ENCODE data around the gene CHL1. TPM values are rescaled to one million over a fixed set of nuclear protein-coding genes. Genes with fewer than 3 reads are reported as not detected.

CHL1 gene
- total RNA-seq, 1 donor from 2014 or later = 0.53 TPM

DNA sequence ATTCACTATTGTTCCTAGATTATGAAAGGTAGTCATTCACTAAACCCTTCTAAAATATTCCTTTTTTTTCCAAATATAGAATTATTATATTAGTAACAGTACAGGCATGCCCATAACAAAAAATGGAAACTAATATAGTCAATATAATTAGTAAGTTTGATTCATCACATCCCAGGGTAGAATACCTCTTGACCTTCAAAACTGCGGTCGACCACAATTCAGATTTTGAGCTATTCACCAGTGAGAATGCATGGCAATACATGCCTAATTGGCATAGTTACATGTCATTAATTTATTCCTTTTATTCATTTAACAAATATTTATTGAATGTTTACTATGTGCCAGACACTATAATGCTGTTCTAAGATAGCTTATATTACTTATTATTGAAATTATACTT, 98.0 kb downstream of the CHL1 start:
- no peak for DNase-seq (ENCODE audit: low spot score in 2 of 2)
- Histone ChIP-seq H3K4me3 (no peak overlapping the region), H3K4me1 (no peaks in the 10 kb centered on the region)

DNA sequence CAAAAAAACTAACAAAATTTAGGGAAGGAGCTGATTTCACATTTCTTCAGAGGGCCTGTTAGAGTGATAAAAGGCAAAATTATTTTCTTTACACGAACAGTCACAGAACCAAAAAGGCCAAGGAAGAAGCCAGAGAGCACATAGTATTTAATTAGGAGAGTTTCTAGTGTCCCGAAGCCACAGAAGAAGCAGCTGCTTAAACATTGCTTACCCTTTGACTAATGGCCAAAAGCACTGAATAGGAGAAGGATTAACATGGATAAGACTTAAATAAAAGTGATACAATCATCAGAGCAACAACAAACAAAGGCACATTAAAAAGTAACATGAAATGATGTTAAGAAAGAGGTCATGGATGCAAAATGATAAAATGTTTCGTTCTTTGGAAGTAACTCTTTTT, 98.6 kb downstream of the CHL1 start:
- Histone ChIP-seq H3K4me3 (no peak overlapping the region), H3K27me3 (no peaks in the 10 kb centered on the region), H3K27ac (no peak overlapping the region), H3K36me3 (no peaks in the 10 kb centered on the region), H3K4me1 (no peaks in the 10 kb centered on the region), H3K9me3 (no peaks in the 10 kb centered on the region)
- DNase-seq (ENCODE audit: low spot score in 2 of 2) = no peak
- intact Hi-C loops (cut with DNase I) = no loop called here
- TF ChIP-seq CTCF (IDR thresholded peaks at IDR 0.05) = no peak

More for the DNA sequence above, 98.0 kb downstream of the CHL1 start:
- H3K9me3 ChIP-seq = no peaks in the 10 kb centered on the region
- no peak for TF ChIP-seq CTCF (IDR thresholded peaks at IDR 0.05)
- intact Hi-C loops (cut with DNase I) = no loop called here
- no peaks in the 10 kb centered on the region for H3K36me3 ChIP-seq
- no peaks in the 10 kb centered on the region for H3K27me3 ChIP-seq
- no peak overlapping the region for H3K27ac ChIP-seq

DNA sequence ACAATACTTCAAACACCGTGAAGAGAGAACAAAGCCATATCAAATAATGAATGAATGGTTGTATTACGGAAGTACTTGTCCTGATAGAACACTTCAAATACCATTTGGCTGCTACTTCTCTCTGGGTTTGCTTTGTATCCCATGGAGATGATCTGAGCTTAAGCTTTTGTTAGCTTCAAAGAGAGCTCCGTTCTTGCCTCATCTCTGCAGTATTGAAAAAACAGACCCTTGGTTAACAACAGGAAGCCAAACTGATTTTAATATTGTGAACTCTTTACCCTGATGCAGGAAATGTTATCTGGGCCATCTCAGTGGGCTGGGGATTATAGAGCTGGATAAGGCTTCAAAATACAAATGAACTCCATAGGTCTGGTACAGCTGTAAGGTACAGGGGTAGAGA, 101.0 kb downstream of the CHL1 start:
- no peaks in the 10 kb centered on the region for H3K36me3 ChIP-seq
- no peaks in the 10 kb centered on the region for H3K4me1 ChIP-seq
- H3K27ac ChIP-seq = no peak overlapping the region
- no peaks in the 10 kb centered on the region for H3K27me3 ChIP-seq
- H3K9me3 ChIP-seq = no peaks in the 10 kb centered on the region
- no peak overlapping the region for H3K4me3 ChIP-seq
- no peak for TF ChIP-seq CTCF (IDR thresholded peaks at IDR 0.05)
- no peak for DNase-seq (ENCODE audit: low spot score in 2 of 2)
- intact Hi-C loops (cut with DNase I) = no loop called here

- no peak for DNase-seq (ENCODE audit: low spot score in 2 of 2)
- TF ChIP-seq CTCF (IDR thresholded peaks at IDR 0.05) = no peak
- Histone ChIP-seq H3K4me1 (no peaks in the 10 kb centered on the region), H3K9me3 (no peaks in the 10 kb centered on the region), H3K36me3 (no peaks in the 10 kb centered on the region), H3K27ac (no peak overlapping the region), H3K27me3 (no peaks in the 10 kb centered on the region), H3K4me3 (no peak overlapping the region)
- intact Hi-C loops (cut with DNase I) = no loop called here
These were observed 103.2 kb downstream of the CHL1 start for GRCh38 chr3:299590-300301.

DNA sequence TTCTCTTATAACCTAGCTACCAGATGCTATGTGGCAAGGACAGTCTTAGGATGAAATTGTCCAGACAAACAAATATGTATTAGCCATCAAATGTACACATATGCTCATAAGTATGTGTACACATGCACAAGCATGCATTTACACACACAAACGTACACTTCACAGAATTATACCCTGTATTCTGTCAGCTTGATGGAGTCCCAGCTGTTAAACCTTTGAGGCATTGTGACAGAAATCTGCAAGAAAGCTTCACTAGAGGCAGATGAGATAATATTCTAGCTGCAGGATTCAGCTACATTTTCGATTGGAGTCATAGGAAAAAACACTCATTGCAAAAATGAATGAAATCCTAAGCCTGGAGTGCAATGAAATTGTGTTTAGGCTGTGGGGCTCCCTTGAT, 110.6 kb downstream of the CHL1 start:
- TF ChIP-seq CTCF (IDR thresholded peaks at IDR 0.05) = no peak
- Histone ChIP-seq H3K27ac (no peak overlapping the region), H3K27me3 (no peaks in the 10 kb centered on the region), H3K4me1 (no peaks in the 10 kb centered on the region), H3K4me3 (no peak overlapping the region), H3K9me3 (no peaks in the 10 kb centered on the region), H3K36me3 (no peaks in the 10 kb centered on the region)
- intact Hi-C loops (cut with DNase I) = no loop called here
- DNase-seq (ENCODE audit: low spot score in 2 of 2) = no peak

All from ascending aorta (tissue), 2 donors.